ENCODE measurements around the gene SYNPO2. TPM values are rescaled to one million over a fixed set of nuclear protein-coding genes. Genes with fewer than 3 reads are reported as not detected.
"Not testable (repeated sequence)": the region's sequence is repeated elsewhere in the genome, so short reads cannot be mapped to it uniquely, and the experiment has no call there.

The SYNPO2 gene
- polyA plus RNA-seq, 1 donor (not counting 4 experiments of a cell fraction or from before 2014, with no cell fraction given) = 0.34 TPM

DNA sequence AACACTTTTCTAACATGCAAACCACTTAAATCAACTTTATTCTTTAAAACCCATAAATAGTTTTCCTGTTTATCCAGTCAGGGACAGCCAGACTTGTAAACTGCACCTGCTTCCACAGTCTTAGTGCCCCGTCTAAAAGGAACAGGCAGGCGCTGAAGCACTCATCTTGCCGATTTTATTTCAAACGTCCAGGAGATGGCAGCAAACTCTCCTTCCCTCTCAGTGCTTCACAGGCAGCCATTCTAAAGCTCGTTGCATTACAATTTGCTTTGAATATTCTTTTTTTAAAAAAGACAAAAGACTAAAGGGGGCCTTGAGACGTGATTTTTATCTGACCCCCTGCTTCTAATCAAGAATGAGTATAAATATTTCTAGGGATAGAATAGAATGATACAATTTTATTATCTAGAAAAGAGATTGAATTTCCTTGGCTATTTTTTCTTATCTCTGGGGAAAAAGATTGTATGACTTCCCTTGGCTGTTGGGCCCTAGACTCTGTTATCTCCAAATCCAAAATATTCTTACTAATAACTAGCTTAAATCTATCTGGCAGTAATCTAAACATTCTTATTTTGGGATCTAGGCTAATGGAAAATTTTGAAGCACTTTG is 153.4 kb downstream of the SYNPO2 start:
- Histone ChIP-seq H3K4me2 (ENCODE audit: control insufficient read depth, extremely low read depth, insufficient read depth, low read depth, low read length) (no peak overlapping the region), H3K27ac (ENCODE audit: control insufficient read depth, insufficient read depth, low read length) (no peak overlapping the region), H3K9me3 (ENCODE audit: control insufficient read depth, low read depth, low read length) (no peaks in the 10 kb centered on the region), H2AFZ (ENCODE audit: control insufficient read depth, low read length) (peak overlapping the region; percentile 8), H3K79me2 (ENCODE audit: control insufficient read depth, insufficient read depth, low read length) (no peaks in the 10 kb centered on the region), H3K27me3 (ENCODE audit: control insufficient read depth, extremely low read depth, insufficient read depth, low read length) (no peaks in the 10 kb centered on the region), H4K20me1 (ENCODE audit: control insufficient read depth, extremely low read depth, insufficient read depth, low read length) (no peaks in the 10 kb centered on the region), H3K4me1 (ENCODE audit: control insufficient read depth, extremely low read depth, insufficient read depth, low read length) (peaks cover 13% of the 10 kb centered on the region), H3K36me3 (ENCODE audit: control insufficient read depth in 2 of 2, extremely low read depth in 1 of 2, insufficient read depth in 2 of 2, low read length in 2 of 2) (no peaks in the 10 kb centered on the region), H3K4me3 (ENCODE audit: control insufficient read depth in 2 of 3, extremely low read depth in 1 of 3, insufficient read depth in 2 of 3, low read depth in 1 of 3, low read length in 3 of 3) (no peak overlapping the region), H3K9me1 (ENCODE audit: control insufficient read depth, extremely low read depth, insufficient read depth, low read length) (no peaks in the 10 kb centered on the region), H3K9ac (ENCODE audit: control insufficient read depth, extremely low read depth, insufficient read depth, low read length) (peak overlapping the region; percentile 4)
- FAIRE-seq = peak; percentile 61
- TF ChIP-seq EZH2 (IDR thresholded peaks at IDR 0.05; ENCODE audit: low read length) = no peak
- TF ChIP-seq, protein P1, sequence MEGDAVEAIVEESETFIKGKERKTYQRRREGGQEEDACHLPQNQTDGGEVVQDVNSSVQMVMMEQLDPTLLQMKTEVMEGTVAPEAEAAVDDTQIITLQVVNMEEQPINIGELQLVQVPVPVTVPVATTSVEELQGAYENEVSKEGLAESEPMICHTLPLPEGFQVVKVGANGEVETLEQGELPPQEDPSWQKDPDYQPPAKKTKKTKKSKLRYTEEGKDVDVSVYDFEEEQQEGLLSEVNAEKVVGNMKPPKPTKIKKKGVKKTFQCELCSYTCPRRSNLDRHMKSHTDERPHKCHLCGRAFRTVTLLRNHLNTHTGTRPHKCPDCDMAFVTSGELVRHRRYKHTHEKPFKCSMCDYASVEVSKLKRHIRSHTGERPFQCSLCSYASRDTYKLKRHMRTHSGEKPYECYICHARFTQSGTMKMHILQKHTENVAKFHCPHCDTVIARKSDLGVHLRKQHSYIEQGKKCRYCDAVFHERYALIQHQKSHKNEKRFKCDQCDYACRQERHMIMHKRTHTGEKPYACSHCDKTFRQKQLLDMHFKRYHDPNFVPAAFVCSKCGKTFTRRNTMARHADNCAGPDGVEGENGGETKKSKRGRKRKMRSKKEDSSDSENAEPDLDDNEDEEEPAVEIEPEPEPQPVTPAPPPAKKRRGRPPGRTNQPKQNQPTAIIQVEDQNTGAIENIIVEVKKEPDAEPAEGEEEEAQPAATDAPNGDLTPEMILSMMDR (optimal IDR thresholded peaks at IDR 0.05 in 1 of 3, IDR thresholded peaks at IDR 0.05 in 1 of 3, conservative IDR thresholded peaks at IDR 0.05 in 1 of 3; ENCODE audit: extremely low read depth in 1 of 3, insufficient read depth in 2 of 3, low read length in 3 of 3) = peak; percentile 56 to 71 (median 65)
- no peak for DNase-seq (ENCODE audit: low read depth, low spot score)
- dilution Hi-C loops (cut with MboI; ENCODE audit: extremely low pct_ligation_motif_present, low sequenced_read_pairs) = no loop called here

DNA sequence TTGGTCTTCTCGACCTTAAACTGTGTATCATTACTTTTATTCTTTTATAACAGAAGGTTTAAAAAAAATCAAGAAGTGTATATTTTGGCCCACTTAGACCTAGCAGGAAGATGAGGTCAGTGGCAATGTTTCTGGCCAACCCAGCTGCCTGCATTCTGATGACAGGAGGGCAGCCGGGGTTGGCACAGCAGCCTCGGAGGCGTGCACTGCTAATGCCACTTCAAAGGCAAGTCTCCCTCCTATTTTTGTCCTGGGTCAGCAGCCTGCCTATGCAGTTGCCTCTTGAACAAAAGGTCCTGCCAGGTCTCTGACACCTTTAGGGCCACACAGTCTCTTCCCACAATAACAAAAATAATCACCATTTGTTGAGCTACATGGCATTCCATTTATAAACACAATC is 157.6 kb downstream of the SYNPO2 start:
- no peaks in the 10 kb centered on the region for H3K9me3 ChIP-seq (ENCODE audit: control insufficient read depth, low read depth, low read length)
- H3K9ac ChIP-seq (ENCODE audit: control insufficient read depth, extremely low read depth, insufficient read depth, low read length) = no peak overlapping the region
- H3K27me3 ChIP-seq (ENCODE audit: control insufficient read depth, extremely low read depth, insufficient read depth, low read length) = no peaks in the 10 kb centered on the region
- no peak overlapping the region for H2AFZ ChIP-seq (ENCODE audit: control insufficient read depth, low read length)
- DNase-seq (ENCODE audit: low read depth, low spot score) = no peak
- H3K79me2 ChIP-seq (ENCODE audit: control insufficient read depth, insufficient read depth, low read length) = no peaks in the 10 kb centered on the region
- no peak for FAIRE-seq
- no peaks in the 10 kb centered on the region for H3K36me3 ChIP-seq (ENCODE audit: control insufficient read depth in 2 of 2, extremely low read depth in 1 of 2, insufficient read depth in 2 of 2, low read length in 2 of 2)
- dilution Hi-C loops (cut with MboI; ENCODE audit: extremely low pct_ligation_motif_present, low sequenced_read_pairs) = no loop called here
- H3K4me3 ChIP-seq (ENCODE audit: control insufficient read depth in 2 of 3, extremely low read depth in 1 of 3, insufficient read depth in 2 of 3, low read depth in 1 of 3, low read length in 3 of 3) = no peak overlapping the region
- no peak overlapping the region for H3K27ac ChIP-seq (ENCODE audit: control insufficient read depth, insufficient read depth, low read length)
- TF ChIP-seq, protein P1 (optimal IDR thresholded peaks at IDR 0.05 in 1 of 3, IDR thresholded peaks at IDR 0.05 in 1 of 3, conservative IDR thresholded peaks at IDR 0.05 in 1 of 3; ENCODE audit: extremely low read depth in 1 of 3, insufficient read depth in 2 of 3, low read length in 3 of 3) = no peak
- no peak for TF ChIP-seq EZH2 (IDR thresholded peaks at IDR 0.05; ENCODE audit: low read length)
- H3K4me2 ChIP-seq (ENCODE audit: control insufficient read depth, extremely low read depth, insufficient read depth, low read depth, low read length) = no peak overlapping the region
- peaks cover 2% of the 10 kb centered on the region for H3K4me1 ChIP-seq (ENCODE audit: control insufficient read depth, extremely low read depth, insufficient read depth, low read length)
- H4K20me1 ChIP-seq (ENCODE audit: control insufficient read depth, extremely low read depth, insufficient read depth, low read length) = no peaks in the 10 kb centered on the region
- H3K9me1 ChIP-seq (ENCODE audit: control insufficient read depth, extremely low read depth, insufficient read depth, low read length) = no peaks in the 10 kb centered on the region

DNA sequence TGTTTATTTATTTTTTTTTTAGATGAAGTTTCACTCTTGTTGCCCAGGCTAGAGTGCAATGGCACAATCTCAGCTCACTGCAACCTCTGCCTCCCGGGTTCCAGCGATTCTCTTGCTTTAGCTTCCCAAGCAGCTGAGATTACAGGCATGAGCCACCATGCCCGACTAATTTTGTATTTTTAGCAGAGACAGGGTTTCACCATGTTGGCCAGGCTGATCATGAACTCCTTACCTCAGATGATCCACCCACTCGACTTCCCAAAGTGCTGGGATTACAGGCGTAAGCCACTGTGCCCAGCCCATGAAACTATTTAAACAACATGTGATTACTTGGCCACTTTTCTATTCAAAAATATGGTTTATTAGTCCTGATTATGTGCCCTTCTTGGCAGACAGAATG is 158.4 kb downstream of the SYNPO2 start:
- H3K9me1 ChIP-seq (ENCODE audit: control insufficient read depth, extremely low read depth, insufficient read depth, low read length); H3K9me3 ChIP-seq (ENCODE audit: control insufficient read depth, low read depth, low read length); H3K27me3 ChIP-seq (ENCODE audit: control insufficient read depth, extremely low read depth, insufficient read depth, low read length); FAIRE-seq; H3K27ac ChIP-seq (ENCODE audit: control insufficient read depth, insufficient read depth, low read length); H3K79me2 ChIP-seq (ENCODE audit: control insufficient read depth, insufficient read depth, low read length); H3K36me3 ChIP-seq (ENCODE audit: control insufficient read depth in 2 of 2, extremely low read depth in 1 of 2, insufficient read depth in 2 of 2, low read length in 2 of 2); H4K20me1 ChIP-seq (ENCODE audit: control insufficient read depth, extremely low read depth, insufficient read depth, low read length); H3K4me2 ChIP-seq (ENCODE audit: control insufficient read depth, extremely low read depth, insufficient read depth, low read depth, low read length); H3K4me1 ChIP-seq (ENCODE audit: control insufficient read depth, extremely low read depth, insufficient read depth, low read length); H2AFZ ChIP-seq (ENCODE audit: control insufficient read depth, low read length); H3K4me3 ChIP-seq (ENCODE audit: control insufficient read depth in 2 of 3, extremely low read depth in 1 of 3, insufficient read depth in 2 of 3, low read depth in 1 of 3, low read length in 3 of 3); DNase-seq (ENCODE audit: low read depth, low spot score); dilution Hi-C loops (cut with MboI; ENCODE audit: extremely low pct_ligation_motif_present, low sequenced_read_pairs); H3K9ac ChIP-seq (ENCODE audit: control insufficient read depth, extremely low read depth, insufficient read depth, low read length): not testable (repeated sequence)
